BLaER1 (cell line): ENCODE measurements around the gene DGCR6.
"Not testable (repeated sequence)": the region's sequence is repeated elsewhere in the genome, so short reads cannot be mapped to it uniquely, and the experiment has no call there.

Source experiments
- H3K27ac ChIP-seq: shearing (Covaris generic); formaldehyde crosslinking; 2 replicates; pipeline ENCODE4 v1.8.1; 2022
- H3K27me3 ChIP-seq: shearing (Covaris generic); formaldehyde crosslinking; 2 replicates; pipeline ENCODE4 v1.8.1; 2022
- H3K36me3 ChIP-seq: shearing (Covaris generic); formaldehyde crosslinking; 2 replicates; pipeline ENCODE4 v1.8.1; 2022
- H3K4me1 ChIP-seq: shearing (Covaris generic); formaldehyde crosslinking; 2 replicates; pipeline ENCODE4 v1.8.1; 2022
- H3K4me2 ChIP-seq: shearing (Covaris generic); formaldehyde crosslinking; 2 replicates; pipeline ENCODE4 v1.8.1; 2022
- H3K4me3 ChIP-seq: shearing (Covaris generic); formaldehyde crosslinking; 2 replicates; pipeline ENCODE4 v1.8.1; 2022
- H3K9ac ChIP-seq: shearing (Covaris generic); formaldehyde crosslinking; 2 replicates; pipeline ENCODE4 v1.8.1; 2022
- H3K9me3 ChIP-seq: shearing (Covaris generic); formaldehyde crosslinking; 2 replicates; pipeline ENCODE4 v1.8.1; 2022
- H4K20me1 ChIP-seq: shearing (Covaris generic); formaldehyde crosslinking; 2 replicates; pipeline ENCODE4 v1.8.1; 2022
- Cebpa-rat ChIP-seq: shearing (Covaris generic); IDR thresholded peaks from 2 replicates; pipeline ENCODE4 v1.8.1; 2022

Gene DGCR6

GRCh38 chr22:18931905-18932652 lies 26.0 kb downstream of the DGCR6 start:
- Histone ChIP-seq H3K9me3 (no peaks in the 10 kb centered on the region), H4K20me1 (no peaks in the 10 kb centered on the region), H3K9ac (no peak overlapping the region), H3K36me3 (no peaks in the 10 kb centered on the region), H3K27me3 (no peaks in the 10 kb centered on the region), H3K4me3 (no peak overlapping the region), H3K4me2 (no peak overlapping the region), H3K4me1 (no peaks in the 10 kb centered on the region), H3K27ac (no peak overlapping the region)
- no peak for TF ChIP-seq Cebpa-rat

DNA sequence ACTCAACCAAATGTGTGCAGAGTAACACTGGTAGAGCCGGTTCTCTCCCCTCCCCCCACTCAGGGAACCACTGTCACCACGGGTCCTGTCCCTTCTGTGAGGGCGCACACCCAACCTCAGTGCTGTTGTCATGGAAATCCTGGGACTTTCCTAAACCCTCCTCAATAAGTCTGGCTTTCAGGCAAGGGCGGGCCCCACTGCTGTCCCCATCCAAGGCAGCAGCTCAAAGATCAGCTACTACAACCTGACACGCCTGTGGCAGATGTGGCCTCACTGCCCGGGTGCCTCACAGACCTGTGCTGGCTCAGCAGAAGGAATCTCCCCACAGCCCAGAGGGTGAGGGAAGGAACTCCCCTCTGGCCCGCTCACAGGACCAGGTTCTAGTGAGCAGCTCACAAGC lies 27.8 kb downstream of the DGCR6 start:
- H3K4me3 ChIP-seq: no peak overlapping the region
- H3K27ac ChIP-seq: no peak overlapping the region
- no peaks in the 10 kb centered on the region for H3K9me3 ChIP-seq
- H3K27me3 ChIP-seq: no peaks in the 10 kb centered on the region
- no peaks in the 10 kb centered on the region for H3K4me1 ChIP-seq
- TF ChIP-seq Cebpa-rat: no peak
- H3K4me2 ChIP-seq: no peak overlapping the region
- H3K9ac ChIP-seq: no peak overlapping the region
- H4K20me1 ChIP-seq: no peaks in the 10 kb centered on the region
- H3K36me3 ChIP-seq: no peaks in the 10 kb centered on the region

DNA sequence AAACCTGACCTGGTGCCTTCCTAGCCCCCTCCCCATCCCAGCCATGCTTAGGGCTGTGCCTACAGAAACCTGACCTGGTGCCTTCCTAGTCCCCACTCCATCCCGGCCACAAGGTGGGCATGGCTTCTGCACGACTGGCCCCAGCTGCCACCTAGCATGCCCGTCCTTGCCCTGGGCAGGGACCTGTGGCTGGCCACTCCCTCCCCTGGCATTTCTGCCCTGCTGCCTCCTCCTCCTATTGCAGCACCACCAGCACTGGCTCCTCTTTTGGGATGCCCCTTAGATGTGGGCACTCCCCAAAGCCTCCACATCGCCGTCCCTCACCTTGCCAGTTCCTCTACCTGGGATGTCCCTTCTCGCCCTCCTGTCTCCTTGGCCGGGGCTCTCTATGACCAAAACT lies 28.6 kb downstream of the DGCR6 start:
- not testable (repeated sequence) for H3K27ac ChIP-seq, H3K27me3 ChIP-seq, H3K4me2 ChIP-seq, H3K36me3 ChIP-seq, H3K9ac ChIP-seq, H4K20me1 ChIP-seq, H3K4me3 ChIP-seq, H3K4me1 ChIP-seq, H3K9me3 ChIP-seq

- no peak within 1 kb of the TSS for H3K27ac ChIP-seq
Observed at GRCh38 chr22:18935889-18936529, 29.9 kb downstream of the DGCR6 start, which contains the start of gene PRODH. PRODH (minus strand) TSS chr22:18936293; CDS start chr22:18936287, 6 bp downstream.

GRCh38 chr22:18938691-18939090 lies 32.6 kb downstream of the DGCR6 start:
- not testable (repeated sequence) for H3K4me1 ChIP-seq, H3K4me2 ChIP-seq, H4K20me1 ChIP-seq, H3K27me3 ChIP-seq, H3K4me3 ChIP-seq, H3K9ac ChIP-seq, H3K9me3 ChIP-seq, H3K36me3 ChIP-seq, H3K27ac ChIP-seq

More at GRCh38 chr22:18935889-18936529, 29.9 kb downstream of the DGCR6 start, which contains the start of gene PRODH:
- Histone ChIP-seq H3K4me1 (no peaks in the 10 kb centered on the region), H3K36me3 (no peaks in the 10 kb centered on the region), H3K27me3 (no peaks in the 10 kb centered on the region), H3K4me2 (no peak within 1 kb of the TSS), H3K9me3 (no peaks in the 10 kb centered on the region), H3K4me3 (no peak within 1 kb of the TSS), H3K9ac (no peak within 1 kb of the TSS), H4K20me1 (no peaks in the 10 kb centered on the region)
- no peak for TF ChIP-seq Cebpa-rat

GRCh38 chr22:18947105-18947504 lies 41.0 kb downstream of the DGCR6 start:
- H3K4me1 ChIP-seq, H3K9me3 ChIP-seq, H3K9ac ChIP-seq, H3K36me3 ChIP-seq, H3K27ac ChIP-seq, H3K4me2 ChIP-seq, H3K27me3 ChIP-seq, H3K4me3 ChIP-seq, H4K20me1 ChIP-seq: not testable (repeated sequence)

DNA sequence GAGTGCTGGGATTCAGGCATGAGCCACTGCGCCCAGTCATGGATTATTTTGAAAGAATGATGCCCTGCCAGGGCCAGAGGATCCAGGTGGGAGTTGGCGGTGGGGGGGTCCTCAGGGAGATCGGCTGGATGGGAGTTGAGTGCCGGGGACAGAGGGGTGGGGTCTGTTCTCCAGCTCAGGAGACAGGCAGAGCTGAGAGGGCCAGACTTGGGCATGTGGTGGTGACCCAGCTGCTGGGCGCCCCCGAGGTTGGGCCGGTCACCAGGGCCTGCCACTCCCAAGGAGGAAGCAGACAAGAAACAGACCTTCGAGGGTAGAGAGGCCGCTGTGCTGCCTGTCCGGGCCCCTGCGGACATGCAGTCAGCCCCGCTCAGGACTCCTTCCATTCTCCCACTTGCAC lies 41.8 kb downstream of the DGCR6 start:
- Histone ChIP-seq H3K4me2 (no peak overlapping the region), H3K4me3 (no peak overlapping the region), H3K27me3 (no peaks in the 10 kb centered on the region), H4K20me1 (no peaks in the 10 kb centered on the region), H3K36me3 (no peaks in the 10 kb centered on the region), H3K9me3 (no peaks in the 10 kb centered on the region), H3K27ac (no peak overlapping the region), H3K4me1 (peaks cover 8% of the 10 kb centered on the region), H3K9ac (no peak overlapping the region)
- TF ChIP-seq Cebpa-rat: no peak

GRCh38 chr22:18950141-18950540 lies 44.0 kb downstream of the DGCR6 start:
- Histone ChIP-seq H3K4me1 (peaks cover 19% of the 10 kb centered on the region), H3K36me3 (no peaks in the 10 kb centered on the region), H3K4me3 (no peak overlapping the region), H3K9ac (no peak overlapping the region), H3K27me3 (no peaks in the 10 kb centered on the region), H3K4me2 (no peak overlapping the region), H4K20me1 (no peaks in the 10 kb centered on the region), H3K27ac (no peak overlapping the region), H3K9me3 (no peaks in the 10 kb centered on the region)
- TF ChIP-seq Cebpa-rat: no peak

DNA sequence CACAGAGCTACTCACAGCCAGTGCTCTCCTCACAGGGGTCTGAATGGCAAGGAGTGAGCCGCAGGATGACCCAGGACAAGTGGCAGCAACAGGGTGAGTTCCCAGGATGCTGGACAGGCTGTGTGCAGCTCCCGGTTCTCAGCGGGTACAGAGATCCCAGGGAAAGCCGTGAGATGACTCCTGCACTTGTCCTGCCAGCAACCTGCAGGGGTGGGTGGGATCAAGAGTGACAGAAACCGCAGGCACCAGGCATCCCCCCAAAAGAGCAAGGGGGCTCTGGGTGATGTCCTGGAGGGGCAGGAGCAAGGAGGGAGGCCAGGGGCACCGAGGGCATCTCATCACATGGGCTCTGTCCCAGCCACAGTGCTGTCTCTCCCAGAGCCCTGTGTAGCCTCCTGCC lies 45.9 kb downstream of the DGCR6 start:
- H3K27me3 ChIP-seq: no peaks in the 10 kb centered on the region
- no peak overlapping the region for H3K4me3 ChIP-seq
- no peaks in the 10 kb centered on the region for H4K20me1 ChIP-seq
- no peak overlapping the region for H3K9ac ChIP-seq
- H3K9me3 ChIP-seq: no peaks in the 10 kb centered on the region
- no peak overlapping the region for H3K27ac ChIP-seq
- H3K4me2 ChIP-seq: peak overlapping the region; percentile 22; the same call in 1 of the 2 replicates
- TF ChIP-seq Cebpa-rat: no peak
- no peaks in the 10 kb centered on the region for H3K36me3 ChIP-seq
- peaks cover 19% of the 10 kb centered on the region for H3K4me1 ChIP-seq

DNA sequence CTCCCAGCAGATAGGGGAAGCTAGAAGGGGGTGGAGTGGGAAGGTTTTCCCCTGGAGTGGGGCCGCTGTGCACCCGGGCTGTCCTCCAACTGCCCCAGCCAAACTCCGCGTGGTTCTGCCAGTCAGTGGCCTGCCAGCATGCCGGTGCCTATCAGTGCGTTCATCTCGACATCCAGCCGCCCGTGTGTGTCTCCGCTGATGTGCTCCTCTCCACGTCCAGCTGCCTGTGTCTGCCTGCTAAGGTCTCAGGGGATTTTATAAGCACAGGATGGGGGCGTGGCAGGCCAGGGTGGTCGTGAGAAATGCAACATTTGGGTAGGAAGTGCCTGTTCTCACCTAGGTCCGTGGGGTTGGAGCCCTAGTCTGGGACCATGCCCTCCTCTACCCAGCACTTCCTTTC lies 47.0 kb downstream of the DGCR6 start:
- peak overlapping the region; percentile 66 for H3K4me2 ChIP-seq
- H4K20me1 ChIP-seq: not testable (repeated sequence)

DNA sequence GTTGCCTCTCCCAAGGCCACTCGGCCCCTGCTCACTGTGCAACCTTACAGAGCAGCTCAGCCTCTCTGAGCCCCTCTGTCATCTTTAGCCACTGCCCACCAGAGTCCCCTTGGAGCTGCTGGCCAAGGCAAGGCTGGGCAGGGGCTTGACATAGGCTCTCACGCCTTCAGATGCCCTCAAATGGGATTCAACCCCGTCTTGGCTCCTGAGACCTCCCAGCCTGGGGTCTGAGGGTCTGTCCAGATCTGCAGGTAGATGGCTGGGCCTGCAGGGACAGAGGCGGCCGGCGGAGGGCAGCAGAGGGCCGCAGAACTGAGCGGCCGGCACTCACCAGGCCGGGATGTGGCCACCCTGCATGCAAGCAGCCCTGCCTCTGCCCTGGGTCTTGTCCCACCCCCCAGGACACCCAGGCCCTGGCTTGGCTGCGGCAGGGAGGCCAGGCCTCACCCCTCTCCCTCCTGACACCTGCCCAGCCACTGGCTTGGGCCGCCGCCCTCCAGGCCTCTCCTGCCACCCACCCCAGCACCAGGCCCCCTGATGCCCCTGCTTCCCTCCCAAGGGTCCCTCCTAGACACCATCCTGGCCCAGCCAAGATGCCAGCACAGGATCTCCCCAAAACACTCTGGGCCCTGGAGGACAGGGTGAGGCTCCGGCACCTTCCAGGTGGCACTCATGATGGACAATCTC lies 48.3 kb downstream of the DGCR6 start:
- H3K4me1 ChIP-seq: peaks cover 19% of the 10 kb centered on the region
- H3K9me3 ChIP-seq, H3K9ac ChIP-seq, H3K27ac ChIP-seq, H3K27me3 ChIP-seq, H3K4me3 ChIP-seq, H4K20me1 ChIP-seq, H3K36me3 ChIP-seq: not testable (repeated sequence)
- peak overlapping the region; percentile 39; the same call in 1 of the 2 replicates for H3K4me2 ChIP-seq

More for the DNA sequence above, 47.0 kb downstream of the DGCR6 start:
- not testable (repeated sequence) for H3K27me3 ChIP-seq, H3K9me3 ChIP-seq, H3K27ac ChIP-seq, H3K36me3 ChIP-seq, H3K9ac ChIP-seq, H3K4me3 ChIP-seq
- peaks cover 19% of the 10 kb centered on the region for H3K4me1 ChIP-seq
